GM23248 (cell line): ENCODE measurements around the gene RIMS3.

Experiments
- EZH2 ChIP-seq: fragments of 200-600 bp; sonication (generic); IDR thresholded peaks from 2 replicates; pipeline ENCODE4 v1.6.1; 2018; ENCODE audit warnings: antibody characterized with exemption, mild to moderate bottlenecking; ENCODE audit not compliant: insufficient read depth, poor library complexity, severe bottlenecking
- EZH2phosphoT487 ChIP-seq: fragments of 200-600 bp; sonication (generic); IDR thresholded peaks from 2 replicates; pipeline ENCODE4 v1.6.1; 2018; ENCODE audit warnings: antibody characterized with exemption, moderate library complexity, mild to moderate bottlenecking, low read depth; ENCODE audit not compliant: insufficient read depth

DNA sequence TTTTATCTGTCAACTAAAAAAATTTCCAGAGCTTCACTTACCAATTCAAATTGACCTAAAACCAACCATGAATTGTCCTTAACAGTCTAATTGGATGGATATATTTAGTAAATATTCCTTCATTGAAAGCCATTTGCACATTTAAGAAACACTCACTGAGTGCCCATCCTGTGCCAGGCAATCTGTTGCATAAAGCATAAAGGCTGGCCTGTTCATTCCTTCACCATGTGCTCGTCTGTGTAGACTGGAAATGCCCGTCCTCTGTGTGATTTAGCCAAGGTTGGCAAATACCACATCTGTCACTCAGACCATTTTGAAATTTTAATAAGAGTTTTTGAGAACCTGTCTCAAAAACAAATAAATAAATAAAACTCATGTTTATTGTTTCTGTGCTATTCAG, 76.9 kb downstream of the RIMS3 start:
- TF ChIP-seq EZH2phosphoT487, result no peak
- TF ChIP-seq EZH2, result no peak
